ENCODE data around the gene DAO.
"Not testable (repeated sequence)": the region's sequence is repeated elsewhere in the genome, so short reads cannot be mapped to it uniquely, and the experiment has no call there.

DAO gene

DNA sequence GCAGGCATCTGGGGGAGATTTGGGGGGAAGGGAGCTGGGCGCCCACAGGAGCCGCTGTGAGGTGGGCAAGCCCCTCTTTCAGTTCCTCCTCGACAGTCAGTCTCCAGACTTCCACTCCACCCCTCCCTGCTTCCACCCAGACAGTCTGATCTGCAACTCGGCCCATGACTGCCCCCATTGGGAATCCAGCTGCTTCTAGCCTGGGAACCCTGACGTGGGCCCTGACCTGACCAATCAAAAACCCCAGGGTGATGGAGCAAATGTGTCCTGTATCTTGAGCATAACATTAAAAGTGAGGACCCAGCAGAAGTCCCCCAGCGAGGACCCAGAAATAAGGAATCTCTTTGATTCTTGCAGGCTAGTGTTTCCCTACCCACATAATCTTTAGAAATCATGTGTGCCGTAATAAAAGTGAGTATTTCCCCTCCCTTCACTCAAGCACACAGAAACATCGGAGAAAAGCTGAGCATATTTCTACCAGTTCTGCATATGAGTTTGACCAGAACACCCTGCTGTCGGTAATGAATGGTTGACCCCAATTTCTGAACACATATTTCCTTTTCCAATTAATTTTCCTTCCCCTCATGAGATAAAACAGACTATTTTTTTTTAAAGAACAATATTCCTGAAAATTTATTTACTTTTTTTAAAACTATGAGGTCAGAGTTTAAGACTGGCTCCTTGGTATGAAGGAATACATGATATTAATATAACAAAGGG lies 28.9 kb upstream of the DAO start:
- DNase-seq, result no peak

DNA sequence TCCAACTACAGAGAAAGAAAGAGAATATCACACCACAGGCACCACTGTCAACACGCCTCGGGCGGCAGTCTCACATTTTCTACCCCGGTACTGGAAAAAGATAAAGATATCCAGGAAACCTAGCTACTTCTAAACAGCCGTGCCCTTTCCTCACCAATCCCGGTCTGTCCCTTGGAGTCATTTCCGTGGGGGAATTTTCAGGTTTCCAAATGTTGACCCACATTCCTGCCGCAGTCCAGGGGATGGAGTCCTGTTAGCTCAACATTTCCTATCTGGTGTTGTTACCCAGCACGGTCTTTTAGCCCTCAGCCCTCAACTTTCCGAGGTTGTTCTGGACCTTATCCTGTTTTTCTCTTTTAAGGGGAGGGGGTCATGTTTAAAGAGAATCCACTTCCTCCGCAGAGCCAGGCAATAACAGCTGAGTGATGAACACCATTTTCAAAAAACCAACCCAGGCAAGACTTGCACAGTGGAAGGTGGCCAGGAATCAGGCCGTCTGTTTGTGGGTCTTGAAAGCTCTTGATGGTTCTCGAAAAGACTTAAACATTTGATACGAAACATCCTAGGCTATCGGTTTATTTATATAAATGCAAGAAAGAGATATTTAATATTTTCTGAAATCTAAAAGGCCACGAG lies 27.1 kb upstream of the DAO start:
- DNase-seq, result no peak

GRCh38 chr12:108853426-108853825 lies 26.5 kb upstream of the DAO start:
- no peak for DNase-seq

GRCh38 chr12:108853981-108854446 lies 25.9 kb upstream of the DAO start:
- DNase-seq, result no peak

DNA sequence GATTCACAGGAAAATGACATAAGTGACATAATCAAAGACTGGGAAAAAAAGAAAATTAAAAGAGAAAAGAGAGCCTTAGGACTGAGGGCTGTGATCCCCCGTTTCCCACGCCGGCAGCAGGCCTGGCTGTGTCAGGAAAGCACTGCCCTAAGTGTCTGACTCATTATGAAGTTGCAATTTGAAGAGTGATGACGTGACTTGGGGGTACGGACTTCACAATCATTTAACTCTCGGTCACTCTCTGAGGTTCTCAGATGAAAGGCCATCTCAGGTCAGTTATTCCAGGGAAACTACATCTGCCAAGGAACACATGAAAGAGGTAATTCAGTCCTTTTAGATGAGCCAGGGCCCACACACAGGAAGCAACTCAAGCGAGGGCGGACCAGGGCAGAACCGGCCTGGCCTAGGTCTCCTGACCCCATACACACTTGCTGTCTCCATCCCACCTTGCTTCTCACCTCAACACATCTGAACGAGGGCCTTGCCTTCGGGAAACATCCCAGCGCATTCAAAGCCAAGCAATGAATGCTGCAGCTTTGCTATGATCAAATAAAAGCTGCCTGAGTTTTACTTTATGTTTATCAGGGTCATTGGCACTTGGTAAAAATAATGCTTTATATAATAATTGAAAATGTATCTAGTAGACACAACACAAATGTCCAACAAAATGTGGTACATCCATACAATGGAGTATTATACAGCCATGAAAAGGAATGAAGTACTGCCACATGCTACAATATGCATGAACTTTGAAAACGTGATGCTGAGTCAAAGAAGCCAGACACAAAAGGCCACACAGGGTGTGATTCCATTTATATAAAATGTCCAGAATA lies 25.2 kb upstream of the DAO start:
- DNase-seq, result peak in 1 of 5 donors; percentile 35

GRCh38 chr12:108855284-108856169 lies 24.4 kb upstream of the DAO start:
- no peak for DNase-seq

GRCh38 chr12:108856170-108856427 lies 23.8 kb upstream of the DAO start:
- no peak for DNase-seq

GRCh38 chr12:108856428-108857157 lies 23.3 kb upstream of the DAO start:
- peak; percentile 26 to 58 (median 47) for DNase-seq

DNA sequence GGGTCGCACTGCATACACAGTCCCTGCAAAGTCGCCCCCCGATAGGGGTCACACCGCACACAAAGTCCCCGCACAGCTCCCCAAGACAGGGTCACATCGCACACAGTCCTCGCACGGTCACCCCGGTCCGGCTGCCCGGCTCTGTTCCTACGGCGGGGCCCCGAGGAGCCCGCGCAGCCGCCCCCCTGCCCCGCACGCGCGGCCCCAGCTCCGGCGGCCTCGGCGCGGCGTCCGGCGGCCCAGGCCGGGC lies 22.8 kb upstream of the DAO start:
- DNase-seq, result no peak

DNA sequence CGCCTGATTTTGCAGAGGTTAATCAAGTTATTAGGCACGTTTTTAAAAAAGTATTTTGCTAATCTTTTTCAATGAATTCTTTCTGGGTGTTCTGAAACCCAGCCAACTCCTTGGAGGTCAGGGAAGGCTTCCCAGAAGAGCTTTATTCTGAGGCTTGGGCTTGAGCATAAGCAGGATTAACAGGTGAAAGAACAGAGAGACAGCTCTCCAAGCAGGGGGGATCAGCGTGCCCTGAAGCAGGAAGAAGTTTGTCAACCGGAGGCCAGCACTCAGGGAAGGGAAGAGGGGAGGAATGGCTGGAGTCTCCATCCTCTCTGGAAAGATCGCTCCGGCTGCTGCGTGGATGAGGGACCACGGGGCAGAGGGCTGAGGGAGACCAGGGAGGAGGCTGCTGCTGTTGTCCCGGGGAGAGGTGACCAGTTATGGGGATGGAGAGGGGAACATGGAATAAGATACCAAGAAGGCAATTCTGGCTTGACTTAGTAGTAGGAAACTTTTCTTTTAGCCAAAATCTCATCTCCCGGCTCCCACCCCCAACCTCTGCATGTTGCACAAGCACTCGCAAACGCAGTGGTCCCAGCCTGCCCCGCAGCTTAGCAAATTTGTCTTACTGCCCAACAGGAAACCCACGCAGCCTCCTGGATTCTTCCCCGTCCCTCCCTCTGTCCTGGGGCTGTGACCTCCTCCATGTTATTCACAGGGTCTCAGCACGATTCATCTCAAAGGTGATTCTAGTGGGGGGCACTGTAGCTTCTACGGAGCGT lies 21.4 kb upstream of the DAO start:
- no peak for DNase-seq

DNA sequence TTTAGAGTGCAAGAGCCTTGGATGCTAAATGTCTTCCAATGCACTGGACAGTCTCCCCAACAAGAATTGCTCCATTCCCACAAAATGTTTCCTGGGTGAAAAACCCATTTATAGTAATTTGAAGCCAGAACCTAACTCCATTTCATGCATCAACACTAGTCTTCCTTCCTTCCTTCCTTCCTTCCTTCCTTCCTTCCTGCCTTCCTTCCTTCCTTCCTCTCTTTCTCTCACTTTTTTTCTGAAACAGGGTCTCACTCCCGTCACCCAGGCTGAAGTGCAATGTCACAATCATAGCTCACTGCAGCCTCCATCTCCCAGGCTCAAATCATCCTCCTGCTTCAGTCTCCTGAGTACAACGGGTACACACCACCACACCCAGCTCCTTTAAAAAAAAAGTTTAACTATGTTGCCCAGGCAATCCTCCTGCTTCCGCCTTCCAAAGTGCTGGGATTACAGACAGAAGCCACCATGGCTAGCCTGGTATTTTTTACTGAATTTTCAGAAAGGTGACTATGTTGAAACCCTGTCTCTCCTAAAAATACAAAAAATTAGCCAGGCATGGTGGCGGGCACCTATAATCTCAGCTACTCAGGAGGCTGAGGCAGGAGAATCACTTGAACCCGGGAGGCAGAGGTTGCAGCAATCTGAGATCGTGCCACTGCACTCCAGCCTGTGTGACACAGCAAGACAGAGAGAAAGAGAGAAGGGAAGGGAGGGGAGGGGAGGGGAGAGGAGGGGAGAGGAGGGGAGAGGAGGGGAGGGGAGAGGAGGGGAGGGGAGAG lies 20.6 kb upstream of the DAO start:
- DNase-seq, result not testable (repeated sequence)

- DNase-seq, result no peak
Observed at GRCh38 chr12:108859923-108860291, 20.0 kb upstream of the DAO start.

DNA sequence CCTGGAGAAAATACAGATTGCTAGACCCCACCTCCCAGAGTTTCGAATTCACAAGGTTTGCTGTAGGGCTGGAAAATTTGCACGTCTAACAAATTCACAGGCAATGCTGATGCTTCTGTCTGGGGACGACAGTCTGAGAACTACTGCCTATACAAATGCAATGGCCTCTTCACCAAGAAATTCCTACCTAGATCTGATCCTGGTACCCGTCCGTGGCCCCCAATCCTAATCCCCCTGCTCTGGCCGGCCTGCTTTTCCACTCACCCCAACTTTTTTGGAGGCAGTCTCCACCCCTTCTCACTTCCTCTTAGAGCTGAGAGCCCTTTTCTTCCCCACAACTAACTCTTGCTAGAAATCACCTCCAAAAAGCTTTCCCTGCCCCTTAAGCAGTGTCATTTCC lies 19.4 kb upstream of the DAO start:
- DNase-seq, result no peak

DNA sequence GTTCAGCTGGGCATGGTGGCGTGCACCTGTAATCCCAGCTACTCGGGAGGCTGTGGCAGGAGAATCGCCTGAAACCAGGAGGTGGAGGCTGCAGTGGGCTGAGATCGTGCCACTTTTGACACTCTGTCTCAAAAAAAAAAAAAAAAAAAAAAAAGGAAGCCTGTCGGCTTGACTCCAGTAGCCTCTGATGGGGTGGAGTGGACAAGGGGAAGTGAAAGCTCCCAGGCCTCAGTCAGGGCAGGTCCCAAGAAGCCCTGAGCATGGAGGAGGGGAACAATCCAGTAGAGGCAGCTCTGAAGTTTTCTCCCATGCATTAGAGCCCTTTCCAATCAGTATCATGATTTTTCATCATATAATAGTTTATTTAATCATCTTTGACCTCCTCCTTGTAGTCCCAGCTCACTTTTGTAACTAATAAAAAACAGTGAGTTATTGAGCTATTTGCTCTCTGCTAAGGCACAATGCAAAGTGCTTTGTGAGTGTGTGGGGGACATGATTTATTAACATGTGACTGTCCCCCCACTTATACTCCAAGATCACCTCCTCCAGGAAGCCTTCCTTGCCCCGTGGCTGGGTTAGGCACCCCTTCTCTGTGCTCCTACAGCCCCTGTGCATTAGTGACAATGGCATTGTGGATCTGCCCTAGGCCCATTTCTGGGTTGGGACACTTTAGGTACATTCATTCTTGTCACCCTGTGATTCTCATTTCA lies 17.9 kb upstream of the DAO start:
- DNase-seq, result peak in 1 of 5 donors; percentile 57

- DNase-seq, result no peak
Observed at GRCh38 chr12:108862588-108862959, 17.3 kb upstream of the DAO start.

- DNase-seq, result no peak
Observed at GRCh38 chr12:108865169-108865568, 14.7 kb upstream of the DAO start.

DNA sequence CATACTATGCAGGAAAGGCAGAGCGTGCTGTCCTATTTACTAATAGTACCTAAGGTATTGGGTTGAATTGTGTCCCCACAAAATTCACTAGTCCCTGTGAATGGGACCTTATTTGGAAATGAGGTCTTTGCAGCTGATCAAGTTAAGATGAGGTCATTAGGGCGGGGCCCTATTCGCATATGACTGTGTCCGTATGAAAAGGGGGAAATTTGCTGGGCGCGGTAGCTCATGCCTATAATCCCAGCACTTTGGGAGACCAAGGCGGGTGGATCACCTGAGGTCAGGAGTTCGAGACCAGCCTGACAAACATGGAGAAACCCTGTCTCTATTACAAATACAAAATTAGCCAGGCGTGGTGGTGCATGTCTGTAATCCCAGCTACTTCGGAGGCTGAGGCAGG lies 13.8 kb upstream of the DAO start:
- DNase-seq, result not testable (repeated sequence)

- no peak for DNase-seq
Observed at GRCh38 chr12:108868781-108869180, 11.1 kb upstream of the DAO start.

GRCh38 chr12:108875280-108875679 lies 4.6 kb upstream of the DAO start:
- no peak for DNase-seq

DNA sequence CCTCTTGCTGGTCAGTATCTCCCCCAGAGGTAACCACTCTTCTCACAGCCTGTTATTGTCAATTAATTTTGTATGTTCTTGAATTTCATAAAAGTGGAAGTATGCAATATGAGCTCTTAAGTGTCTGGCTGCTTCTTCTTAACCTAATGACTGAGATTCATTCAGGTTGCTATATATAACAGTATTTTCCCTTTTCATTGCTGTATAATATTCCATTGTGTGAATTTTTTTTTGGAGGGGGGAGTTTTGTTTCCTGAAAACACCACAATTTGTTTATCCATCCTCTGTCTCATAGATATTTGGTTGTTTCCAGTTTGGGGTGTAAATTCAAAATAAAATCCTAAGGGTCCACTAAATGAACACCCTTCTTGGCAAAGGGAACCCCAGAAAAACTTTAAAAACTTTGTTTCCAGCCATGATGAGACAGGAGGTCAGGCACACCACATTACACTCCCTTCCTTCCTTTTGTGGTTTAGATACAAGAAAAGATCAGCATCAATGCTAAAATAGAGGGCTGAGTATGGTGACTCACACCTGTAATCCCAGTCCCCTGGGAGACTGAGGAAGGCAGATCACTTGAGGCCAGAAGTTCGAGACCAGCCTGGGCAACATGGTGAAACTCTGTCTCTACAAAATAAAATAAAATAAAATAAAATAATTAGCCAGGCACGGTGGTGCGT lies 4.1 kb upstream of the DAO start:
- peak in 1 of 5 donors; percentile 29 for DNase-seq
